A549 (cell line): ENCODE measurements around the gene BLTP3B.

Experiments used
- CTCF ChIP-seq: fragments of >200 bp; sonication (Bioruptor Twin); formaldehyde crosslinking; IDR thresholded peaks from 3 replicates; pipeline ENCODE4 v1.5.1; 2016
- E2F6 ChIP-seq: IDR thresholded peaks from 2 replicates; pipeline ENCODE4 v1.6.1; 2012; ENCODE audit warnings: low read depth, borderline replicate concordance
- EP300 ChIP-seq, 2 experiments: fragments of >200 bp; sonication (Bioruptor Twin); formaldehyde crosslinking; IDR thresholded peaks; 2 replicates in 1 of 2; 3 replicates in 1 of 2; pipeline ENCODE4 v1.6.1; 2016 to 2017
- MYC ChIP-seq: IDR thresholded peaks from 2 replicates; pipeline ENCODE4 v1.6.1; 2012; ENCODE audit warnings: mild to moderate bottlenecking, inconsistent platforms, low read length, improper control_type of control experiment, borderline replicate concordance
- PBX3 ChIP-seq: IDR thresholded peaks from 2 replicates; pipeline ENCODE4 v1.6.1; 2012
- POLR2A ChIP-seq: IDR thresholded peaks from 2 replicates; pipeline ENCODE4 v1.6.1; 2012; ENCODE audit warnings: mild to moderate bottlenecking, low read length

- TF ChIP-seq E2F6 (no peak), MYC (no peak), EP300 (IDR thresholded peaks at IDR 0.05) (no peak), CTCF (no peak), POLR2A (no peak), PBX3 (no peak)
Measured at GRCh38 chr12:100153131-100153530, 10.5 kb upstream of the BLTP3B start.
